Measurements from ENCODE around the gene FOXF2. TPM values are rescaled to one million over a fixed set of nuclear protein-coding genes. Genes with fewer than 3 reads are reported as not detected.

Gene FOXF2
- total RNA-seq, 2 donors from 2014 or later = not detected

DNA sequence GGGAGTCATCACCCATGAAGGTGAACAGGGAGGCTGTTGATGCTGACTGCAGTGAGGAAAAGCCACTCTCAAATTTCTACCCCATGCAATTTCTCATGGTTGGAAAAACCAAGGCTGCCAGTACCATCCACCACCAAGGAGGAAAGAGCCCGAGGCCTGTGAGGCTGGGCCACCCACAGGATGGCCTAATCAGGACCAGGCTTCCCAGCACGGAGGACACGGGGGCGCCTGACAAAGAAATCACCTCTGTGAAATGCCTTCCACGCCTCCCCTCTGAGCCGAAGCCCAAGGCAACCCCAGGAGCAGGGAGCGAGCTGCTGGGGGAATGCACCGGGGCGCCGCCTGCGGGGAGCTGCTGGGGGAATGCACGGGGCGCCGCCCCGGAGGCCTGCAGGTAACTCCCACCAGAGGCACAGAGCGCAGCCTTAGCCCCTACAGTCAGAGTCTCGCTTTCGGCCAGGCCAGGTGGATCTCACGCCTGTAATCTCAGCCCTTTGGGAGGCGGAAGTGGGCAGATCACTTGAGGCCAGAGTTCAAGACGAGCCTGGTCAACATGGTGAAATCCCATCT, 26.9 kb downstream of the FOXF2 start:
- no peak overlapping the region for H3K4me3 Mint-ChIP-seq
- DNase-seq = no peak
- H3K36me3 Mint-ChIP-seq (ENCODE audit: insufficient read depth in 2 of 2) = no peaks in the 10 kb centered on the region
- no peaks in the 10 kb centered on the region for H3K27me3 Mint-ChIP-seq (ENCODE audit: low read depth)
- H3K27ac Mint-ChIP-seq = no peak overlapping the region
- H3K9me3 Mint-ChIP-seq = no peaks in the 10 kb centered on the region
- no peaks in the 10 kb centered on the region for H3K4me1 Mint-ChIP-seq (ENCODE audit: low read depth)
- no peak for ATAC-seq (replicated peaks in 1 of 2)

DNA sequence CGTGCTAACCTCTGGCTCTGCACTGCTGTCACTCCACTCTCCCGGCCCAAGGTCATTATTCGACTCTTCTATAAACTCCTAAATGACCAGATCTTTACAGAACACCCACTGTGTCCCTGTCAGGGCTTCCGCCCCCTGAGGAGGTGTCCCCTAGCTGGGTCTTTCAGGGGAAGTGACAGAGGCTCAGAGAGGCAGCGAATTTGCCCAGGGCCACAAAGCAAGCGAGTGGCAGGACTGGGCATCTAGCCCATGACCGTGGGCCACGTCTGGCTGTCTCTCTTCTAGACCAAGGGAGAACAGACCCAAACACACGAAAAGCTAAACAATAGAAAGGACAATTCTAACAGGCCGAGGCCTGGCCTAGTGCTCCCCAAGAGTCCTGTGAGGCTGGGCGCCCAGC, 27.4 kb downstream of the FOXF2 start:
- no peaks in the 10 kb centered on the region for H3K4me1 Mint-ChIP-seq (ENCODE audit: low read depth)
- H3K27ac Mint-ChIP-seq = no peak overlapping the region
- no peaks in the 10 kb centered on the region for H3K36me3 Mint-ChIP-seq (ENCODE audit: insufficient read depth in 2 of 2)
- DNase-seq = no peak
- no peaks in the 10 kb centered on the region for H3K9me3 Mint-ChIP-seq
- H3K27me3 Mint-ChIP-seq (ENCODE audit: low read depth) = no peaks in the 10 kb centered on the region
- ATAC-seq (replicated peaks in 1 of 2) = no peak
- H3K4me3 Mint-ChIP-seq = no peak overlapping the region

DNA sequence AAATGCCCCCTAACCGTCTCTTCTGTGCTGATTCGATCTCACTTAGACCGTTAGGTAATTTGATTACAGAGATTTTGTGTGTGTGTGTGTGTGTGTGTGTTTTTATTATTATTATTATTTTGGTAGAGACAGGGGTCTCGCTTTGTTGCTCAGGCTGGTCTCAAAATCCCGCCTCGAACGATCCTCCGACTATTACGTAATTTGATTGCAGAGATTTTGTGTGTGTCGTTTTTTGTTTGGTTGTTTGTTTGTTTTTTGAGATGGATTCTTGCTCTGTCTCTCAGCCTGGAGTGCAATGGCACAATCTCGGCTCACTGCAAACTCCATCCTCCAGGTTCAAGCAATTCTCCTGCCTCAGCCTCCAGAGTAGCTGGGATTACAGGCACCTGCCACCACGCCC, 28.3 kb downstream of the FOXF2 start:
- H3K36me3 Mint-ChIP-seq (ENCODE audit: insufficient read depth in 2 of 2) = no peaks in the 10 kb centered on the region
- DNase-seq = no peak
- ATAC-seq (replicated peaks in 1 of 2) = no peak
- H3K4me1 Mint-ChIP-seq (ENCODE audit: low read depth) = no peaks in the 10 kb centered on the region
- peaks cover 4% of the 10 kb centered on the region for H3K27me3 Mint-ChIP-seq (ENCODE audit: low read depth)
- no peaks in the 10 kb centered on the region for H3K9me3 Mint-ChIP-seq
- H3K4me3 Mint-ChIP-seq = no peak overlapping the region
- H3K27ac Mint-ChIP-seq = no peak overlapping the region

DNA sequence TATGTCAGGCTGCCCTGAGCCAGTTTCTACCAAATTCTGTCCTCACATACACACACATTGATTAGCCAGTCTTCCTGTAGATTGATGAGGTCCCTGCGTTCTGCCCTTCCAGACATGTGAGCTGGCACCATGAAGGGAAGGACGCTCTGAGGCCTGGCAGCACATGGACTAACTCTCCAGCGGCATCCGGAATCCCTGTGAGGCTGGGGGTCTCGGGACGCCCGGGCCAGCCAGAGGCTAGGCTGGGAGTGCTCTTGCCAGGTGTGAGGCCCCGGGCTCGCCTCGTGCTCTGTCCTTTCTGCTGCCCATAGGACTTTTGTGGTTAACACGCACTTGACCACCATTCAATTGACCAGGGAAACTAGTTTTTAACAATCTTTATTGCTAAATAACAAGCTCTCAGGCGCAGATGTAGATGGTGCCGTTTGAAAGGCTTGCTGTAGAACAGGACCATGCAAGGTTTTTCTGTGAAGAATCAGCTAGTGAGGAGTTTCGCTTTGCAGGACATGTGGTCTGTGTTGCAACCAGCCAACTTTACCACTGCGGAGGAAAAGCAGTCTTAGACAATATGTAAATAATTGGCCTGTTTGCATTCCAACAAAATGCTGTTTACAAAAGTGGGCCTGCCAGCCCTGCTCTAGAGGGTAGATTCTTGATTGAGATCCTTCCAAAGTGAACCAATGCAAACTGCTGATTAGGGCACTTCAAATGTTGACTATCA, 29.3 kb downstream of the FOXF2 start:
- H3K36me3 Mint-ChIP-seq (ENCODE audit: insufficient read depth in 2 of 2) = no peaks in the 10 kb centered on the region
- no peaks in the 10 kb centered on the region for H3K4me1 Mint-ChIP-seq (ENCODE audit: low read depth)
- no peak for ATAC-seq (replicated peaks in 1 of 2)
- H3K27ac Mint-ChIP-seq = no peak overlapping the region
- H3K9me3 Mint-ChIP-seq = no peaks in the 10 kb centered on the region
- H3K27me3 Mint-ChIP-seq (ENCODE audit: low read depth) = peaks cover 8% of the 10 kb centered on the region
- DNase-seq = no peak
- no peak overlapping the region for H3K4me3 Mint-ChIP-seq

DNA sequence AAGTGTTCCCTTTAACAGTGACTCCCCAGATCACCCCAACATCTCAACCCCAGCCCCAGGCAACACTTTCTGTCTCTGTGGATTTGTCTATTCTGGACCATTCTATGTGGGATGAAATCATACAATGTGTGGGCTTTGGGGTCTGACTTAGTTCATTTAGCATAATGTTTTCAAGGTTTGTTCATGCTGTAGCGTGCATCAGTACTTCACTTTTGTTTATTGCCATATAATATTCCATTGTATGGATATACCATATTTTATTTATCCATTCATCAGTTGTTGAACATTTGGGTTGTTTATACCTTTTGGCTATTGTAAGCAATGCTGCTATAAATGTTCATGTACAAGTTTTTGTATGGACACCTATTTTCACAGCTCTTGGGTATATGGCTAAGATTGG, 31.0 kb downstream of the FOXF2 start:
- peaks cover 12% of the 10 kb centered on the region for H3K27me3 Mint-ChIP-seq (ENCODE audit: low read depth)
- H3K9me3 Mint-ChIP-seq = no peaks in the 10 kb centered on the region
- ATAC-seq (replicated peaks in 1 of 2) = no peak
- DNase-seq = no peak
- no peak overlapping the region for H3K4me3 Mint-ChIP-seq
- H3K36me3 Mint-ChIP-seq (ENCODE audit: insufficient read depth in 2 of 2) = no peaks in the 10 kb centered on the region
- H3K27ac Mint-ChIP-seq = no peak overlapping the region
- peaks cover 7% of the 10 kb centered on the region for H3K4me1 Mint-ChIP-seq (ENCODE audit: low read depth)

- ATAC-seq (replicated peaks in 1 of 2) = no peak
- H3K4me1 Mint-ChIP-seq (ENCODE audit: low read depth) = peaks cover 7% of the 10 kb centered on the region
- no peak for DNase-seq
- H3K27ac Mint-ChIP-seq = no peak overlapping the region
- H3K27me3 Mint-ChIP-seq (ENCODE audit: low read depth) = peaks cover 29% of the 10 kb centered on the region
- no peaks in the 10 kb centered on the region for H3K36me3 Mint-ChIP-seq (ENCODE audit: insufficient read depth in 2 of 2)
- H3K9me3 Mint-ChIP-seq = no peaks in the 10 kb centered on the region
- H3K4me3 Mint-ChIP-seq = no peak overlapping the region
Observed at GRCh38 chr6:1422290-1422689, 32.9 kb downstream of the FOXF2 start.

GRCh38 chr6:1423578-1423977, 34.2 kb downstream of the FOXF2 start:
- Mint-ChIP-seq H3K36me3 (ENCODE audit: insufficient read depth in 2 of 2) (no peaks in the 10 kb centered on the region), H3K4me3 (no peak overlapping the region), H3K4me1 (ENCODE audit: low read depth) (peaks cover 7% of the 10 kb centered on the region), H3K9me3 (no peaks in the 10 kb centered on the region), H3K27ac (no peak overlapping the region), H3K27me3 (ENCODE audit: low read depth) (peaks cover 29% of the 10 kb centered on the region)
- ATAC-seq (replicated peaks in 1 of 2) = no peak
- DNase-seq = no peak

- Mint-ChIP-seq H3K4me3 (no peak overlapping the region), H3K36me3 (ENCODE audit: insufficient read depth in 2 of 2) (no peaks in the 10 kb centered on the region), H3K27me3 (ENCODE audit: low read depth) (peaks cover 29% of the 10 kb centered on the region), H3K27ac (no peak overlapping the region), H3K4me1 (ENCODE audit: low read depth) (peaks cover 7% of the 10 kb centered on the region), H3K9me3 (no peaks in the 10 kb centered on the region)
- DNase-seq (peak; percentile 17 to 19), ATAC-seq (replicated peaks in 1 of 2) (peak in 1 of 2 donors; percentile 53)
Observed at GRCh38 chr6:1424306-1424927, 35.0 kb downstream of the FOXF2 start.

GRCh38 chr6:1426416-1426815, 37.0 kb downstream of the FOXF2 start:
- H3K27ac Mint-ChIP-seq = no peak overlapping the region
- ATAC-seq (replicated peaks in 1 of 2) (no peak), DNase-seq (no peak)
- H3K4me1 Mint-ChIP-seq (ENCODE audit: low read depth) = peaks cover 7% of the 10 kb centered on the region
- peaks cover 29% of the 10 kb centered on the region for H3K27me3 Mint-ChIP-seq (ENCODE audit: low read depth)
- no peaks in the 10 kb centered on the region for H3K36me3 Mint-ChIP-seq (ENCODE audit: insufficient read depth in 2 of 2)
- H3K9me3 Mint-ChIP-seq = no peaks in the 10 kb centered on the region
- no peak overlapping the region for H3K4me3 Mint-ChIP-seq

GRCh38 chr6:1435806-1436205, 46.4 kb downstream of the FOXF2 start:
- no peaks in the 10 kb centered on the region for H3K9me3 Mint-ChIP-seq
- ATAC-seq (replicated peaks in 1 of 2) (no peak), DNase-seq (no peak)
- no peaks in the 10 kb centered on the region for H3K36me3 Mint-ChIP-seq (ENCODE audit: insufficient read depth in 2 of 2)
- H3K4me1 Mint-ChIP-seq (ENCODE audit: low read depth) = peaks cover 6% of the 10 kb centered on the region
- no peak overlapping the region for H3K27ac Mint-ChIP-seq
- no peak overlapping the region for H3K4me3 Mint-ChIP-seq
- peaks cover 49% of the 10 kb centered on the region for H3K27me3 Mint-ChIP-seq (ENCODE audit: low read depth)

- Mint-ChIP-seq H3K9me3 (no peaks in the 10 kb centered on the region), H3K27me3 (ENCODE audit: low read depth) (peaks cover 49% of the 10 kb centered on the region), H3K4me3 (peak overlapping the region in 1 of 2 donors; percentile 9), H3K36me3 (ENCODE audit: insufficient read depth in 2 of 2) (no peaks in the 10 kb centered on the region), H3K4me1 (ENCODE audit: low read depth) (peaks cover 6% of the 10 kb centered on the region), H3K27ac (no peak overlapping the region)
- ATAC-seq (replicated peaks in 1 of 2) = peak; percentile 70
- DNase-seq = peak; percentile 55 to 71
Observed at GRCh38 chr6:1436334-1437306, 47.2 kb downstream of the FOXF2 start.

DNA sequence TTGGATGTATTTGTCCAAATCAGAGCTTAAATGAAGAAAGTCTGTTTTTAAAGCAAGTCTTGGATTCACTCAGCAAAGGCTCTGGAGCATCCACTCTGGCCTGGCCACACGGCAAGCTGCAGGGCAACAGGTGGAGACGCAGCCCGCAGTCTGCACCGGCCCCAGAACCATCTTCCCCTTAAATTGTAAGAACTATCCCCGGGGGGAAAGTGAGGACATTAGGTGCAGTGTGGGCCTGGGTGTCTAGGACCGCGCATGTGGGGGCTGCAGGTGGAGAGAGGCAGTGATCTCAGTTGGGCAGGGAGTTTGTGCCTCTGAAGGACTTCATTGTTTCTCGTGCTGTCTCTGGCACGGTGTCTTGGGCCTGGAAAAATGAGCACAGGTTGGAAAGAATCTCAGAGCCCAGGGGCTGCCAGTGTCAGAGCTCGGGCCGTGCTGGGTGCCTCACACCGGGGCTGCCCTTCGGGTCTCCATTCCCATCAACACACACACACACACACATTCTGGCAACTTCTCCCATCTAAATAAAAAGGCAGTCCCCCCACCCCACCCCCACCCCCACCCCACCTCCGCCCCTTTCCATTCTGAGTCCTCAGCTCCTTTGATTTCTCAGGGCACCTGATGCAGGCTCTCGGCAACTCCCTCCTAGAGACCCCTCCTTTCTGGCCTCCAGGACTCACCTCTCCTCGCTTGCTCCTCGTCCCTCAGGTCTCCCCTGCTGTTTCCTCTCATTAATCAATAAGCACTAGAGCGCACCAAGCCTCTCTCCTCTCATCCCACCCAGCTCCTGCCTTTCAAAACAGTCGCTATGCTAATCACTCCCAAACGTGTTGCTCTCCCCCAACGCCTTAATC, 48.4 kb downstream of the FOXF2 start:
- no peak overlapping the region for H3K27ac Mint-ChIP-seq
- peaks cover 0 to 2% of the 10 kb centered on the region in 2 donors for H3K36me3 Mint-ChIP-seq (ENCODE audit: insufficient read depth in 2 of 2)
- no peak for DNase-seq
- no peak for ATAC-seq (replicated peaks in 1 of 2)
- H3K9me3 Mint-ChIP-seq = peaks cover 3 to 8% of the 10 kb centered on the region in 2 donors
- no peak overlapping the region for H3K4me3 Mint-ChIP-seq
- H3K27me3 Mint-ChIP-seq (ENCODE audit: low read depth) = peaks cover 60% of the 10 kb centered on the region
- H3K4me1 Mint-ChIP-seq (ENCODE audit: low read depth) = peaks cover 6% of the 10 kb centered on the region
